Stimulated activated CD8-positive, alpha-beta memory T cell treated with anti-CD3 and anti-CD28 coated beads, Interleukin-2, amount 100 ng/mL, for 1 hour (primary cell): ENCODE data around the gene TMPRSS11A.

Experiments used
- DNase-seq, 2 donors: peaks; one replicate each; pipeline ENCODE4 v3.0.0-alpha.2; 2020; ENCODE audit warnings: low read depth in 2 of 2

The TMPRSS11A gene, protein sequence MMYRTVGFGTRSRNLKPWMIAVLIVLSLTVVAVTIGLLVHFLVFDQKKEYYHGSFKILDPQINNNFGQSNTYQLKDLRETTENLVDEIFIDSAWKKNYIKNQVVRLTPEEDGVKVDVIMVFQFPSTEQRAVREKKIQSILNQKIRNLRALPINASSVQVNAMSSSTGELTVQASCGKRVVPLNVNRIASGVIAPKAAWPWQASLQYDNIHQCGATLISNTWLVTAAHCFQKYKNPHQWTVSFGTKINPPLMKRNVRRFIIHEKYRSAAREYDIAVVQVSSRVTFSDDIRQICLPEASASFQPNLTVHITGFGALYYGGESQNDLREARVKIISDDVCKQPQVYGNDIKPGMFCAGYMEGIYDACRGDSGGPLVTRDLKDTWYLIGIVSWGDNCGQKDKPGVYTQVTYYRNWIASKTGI

DNA sequence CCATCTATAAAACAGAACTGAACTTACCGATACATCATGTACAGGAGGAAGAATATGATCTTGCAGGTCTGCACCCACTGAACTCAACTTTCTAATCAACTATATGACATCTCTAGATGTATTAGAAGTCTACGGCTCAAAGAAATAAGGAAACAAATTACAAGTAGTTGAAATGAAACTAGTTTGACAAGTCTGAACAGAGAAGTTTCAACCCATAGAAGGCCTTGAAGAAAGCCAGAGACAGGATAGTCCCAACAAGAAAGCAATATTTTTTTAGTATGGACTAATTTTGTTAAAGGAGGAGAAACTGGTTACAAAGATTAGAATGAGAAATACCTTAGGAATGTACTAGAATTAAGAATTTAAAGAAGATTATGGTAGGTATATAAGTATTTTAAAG is at the start of gene TMPRSS11A:
TSS of gene TMPRSS11A (minus strand) at position 138 of the 400 bp plus-strand sequence. CDS start at position 38, 100 bp downstream.
- DNase-seq = no peak

DNA sequence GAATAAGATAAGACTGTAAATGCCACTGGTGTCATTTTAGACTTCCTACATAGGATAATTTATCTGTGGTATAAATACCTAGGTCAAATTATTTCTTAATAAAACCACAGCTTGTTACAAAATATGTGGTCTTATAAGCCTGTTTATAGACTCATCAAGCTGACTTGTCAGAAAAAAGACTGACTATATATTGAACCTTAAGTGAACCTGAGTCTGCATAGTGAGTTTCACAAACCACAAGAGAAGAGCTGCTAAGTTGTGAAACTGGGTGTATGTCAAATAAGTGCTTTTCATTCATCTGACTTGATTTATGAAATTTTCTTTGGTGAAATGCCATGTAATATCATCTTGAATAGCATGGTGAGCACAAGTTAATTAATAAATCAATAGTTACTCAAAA is 48.4 kb upstream of the TMPRSS11A start:
- no peak for DNase-seq

DNA sequence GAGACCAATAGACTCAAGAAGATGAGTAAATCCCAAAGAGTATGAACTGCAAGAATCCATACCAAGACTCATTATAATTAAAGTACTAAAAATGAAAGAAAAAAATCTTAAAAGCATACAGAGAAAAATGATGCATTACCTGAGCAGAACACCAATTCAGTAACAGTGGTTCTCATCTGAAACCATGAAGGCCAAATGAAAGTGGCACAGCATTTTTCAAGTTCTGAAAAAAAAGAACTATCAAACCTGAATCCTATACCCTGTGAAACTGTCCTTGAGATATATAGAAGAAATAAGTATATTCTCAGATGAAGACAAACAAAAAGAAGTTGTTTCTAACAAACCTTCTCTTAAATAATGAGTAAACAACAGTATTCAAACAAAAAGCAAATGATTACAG is 39.6 kb upstream of the TMPRSS11A start:
- DNase-seq = no peak

DNA sequence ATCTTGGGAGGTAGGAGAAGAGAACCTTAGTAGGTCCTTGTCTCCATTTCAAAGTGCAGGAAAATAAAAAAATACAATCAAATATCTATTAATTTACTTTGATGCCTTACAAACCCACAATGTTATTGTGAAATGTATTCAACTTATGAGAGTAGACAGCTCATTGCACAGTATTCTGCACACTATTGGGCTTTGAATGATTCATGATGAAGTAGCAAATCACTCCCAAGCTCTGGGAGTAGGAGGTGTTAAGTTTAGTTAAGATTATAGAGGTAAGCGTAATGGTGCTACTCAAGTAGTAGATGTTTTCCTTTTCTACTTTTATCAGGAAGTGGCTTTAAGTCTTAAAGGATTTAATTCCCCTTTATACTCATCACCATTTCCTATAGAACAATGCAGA is 32.8 kb upstream of the TMPRSS11A start:
- no peak for DNase-seq

DNA sequence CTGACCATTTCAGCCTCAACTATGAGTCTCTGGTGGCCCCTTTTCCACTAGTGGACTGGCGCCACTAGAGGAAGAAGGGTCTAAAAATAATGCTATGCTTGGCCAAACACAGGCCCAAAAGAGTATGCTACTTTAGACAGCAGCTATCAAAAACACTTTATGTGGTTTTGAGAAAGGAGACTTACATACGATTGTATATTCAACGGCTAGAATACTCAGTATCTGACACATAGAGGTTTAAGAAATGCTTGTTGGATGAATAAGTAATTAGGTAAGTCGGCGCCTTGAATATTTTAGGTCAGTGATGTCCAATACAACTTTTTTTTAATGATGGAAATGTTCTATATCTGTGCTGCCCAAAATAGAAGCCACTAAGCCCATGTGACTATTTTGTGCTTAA is 25.7 kb upstream of the TMPRSS11A start:
- no peak for DNase-seq

DNA sequence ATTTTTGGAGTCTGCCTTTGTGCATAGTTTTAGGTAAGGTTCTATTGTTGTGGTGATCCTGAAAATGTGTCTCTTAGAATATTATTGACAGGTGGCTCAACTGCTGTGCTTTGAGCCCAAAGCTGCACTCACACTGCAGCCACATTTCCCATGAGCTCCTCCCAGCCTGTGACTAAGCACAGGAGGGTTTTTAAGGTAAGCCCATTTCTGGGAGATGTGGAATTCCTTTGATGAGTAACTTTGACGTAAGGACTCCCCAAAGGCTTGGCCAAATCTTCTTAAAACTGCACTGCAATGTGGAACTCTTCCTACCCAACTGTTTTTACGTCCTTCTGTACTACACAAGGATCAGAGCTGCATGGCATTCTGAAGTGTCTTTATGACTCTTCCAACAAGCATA is 20.0 kb upstream of the TMPRSS11A start:
- no peak for DNase-seq

DNA sequence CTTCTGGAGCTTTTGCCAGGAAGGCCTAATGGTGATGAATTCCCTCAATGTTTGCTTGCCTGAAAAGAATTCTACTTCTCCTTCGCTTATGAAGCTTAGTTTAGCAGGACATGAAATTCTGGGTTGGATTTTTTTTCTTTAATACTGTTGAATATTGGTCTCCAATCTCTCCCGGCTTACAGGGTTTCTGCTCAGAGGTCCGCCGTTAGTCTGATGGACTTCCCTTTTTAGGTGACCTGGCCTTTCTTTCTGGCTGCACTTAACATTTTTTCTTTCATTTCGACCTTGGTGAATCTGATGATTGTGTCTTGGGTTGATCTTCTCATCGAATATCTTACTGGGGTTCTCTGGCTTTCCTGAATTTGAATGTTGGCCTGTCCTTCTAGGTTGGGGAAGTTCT is 17.2 kb upstream of the TMPRSS11A start:
- no peak for DNase-seq

DNA sequence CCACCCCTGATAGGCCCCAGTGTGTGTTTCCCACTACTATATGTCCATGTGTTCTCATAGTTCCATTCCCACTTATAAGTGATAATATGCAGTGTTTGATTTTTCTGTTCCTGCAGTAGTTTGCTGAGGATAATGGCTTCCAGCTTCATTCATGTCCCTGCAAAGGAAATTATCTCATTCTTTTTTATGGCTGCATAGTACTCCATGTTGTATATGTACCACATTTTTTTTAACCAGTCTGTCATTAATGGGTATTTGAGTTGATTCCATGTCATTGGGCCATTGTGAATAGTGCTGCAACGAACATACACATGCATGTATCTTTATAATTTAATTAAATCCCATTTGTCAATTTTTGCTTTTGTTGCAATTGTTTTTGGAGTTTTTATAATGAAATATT is 10.3 kb upstream of the TMPRSS11A start:
- DNase-seq = no peak

DNA sequence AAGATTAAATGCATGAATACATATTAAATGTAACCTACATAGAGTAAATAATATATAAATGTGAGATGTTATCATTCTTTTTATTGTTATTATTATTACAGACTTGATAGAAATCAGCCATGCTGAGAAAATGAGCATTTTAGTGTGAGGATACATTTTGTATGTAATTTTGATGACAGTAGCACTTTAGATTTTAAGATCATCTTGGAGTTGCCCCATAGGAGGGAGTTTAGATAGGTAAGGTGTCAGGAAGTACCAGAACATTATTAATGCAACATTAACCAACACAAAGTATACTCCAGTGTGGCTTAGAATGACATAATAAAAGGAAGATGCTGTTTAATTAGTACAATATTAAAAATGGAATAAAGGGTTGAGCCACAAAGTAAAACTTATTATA is 8.4 kb downstream of the TMPRSS11A start:
- DNase-seq = no peak

DNA sequence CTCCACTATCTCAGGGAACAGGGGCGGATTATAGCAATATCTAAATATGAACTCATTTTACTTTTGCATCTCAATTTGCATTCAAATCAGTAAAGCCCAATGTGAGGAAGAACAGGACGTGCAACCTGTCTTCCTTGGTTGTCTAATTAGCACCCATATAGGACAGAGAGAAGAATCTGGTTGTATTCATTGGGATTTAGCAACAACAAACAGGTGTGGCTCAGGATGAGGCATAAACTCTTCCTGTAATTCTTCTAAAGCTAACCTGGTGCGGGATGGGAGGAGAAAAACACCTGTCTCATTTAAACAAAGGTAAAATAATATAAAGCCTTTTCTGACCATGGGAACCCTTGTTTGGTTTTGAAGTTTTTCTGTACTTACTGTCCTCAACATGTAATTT is 22.2 kb downstream of the TMPRSS11A start:
- no peak for DNase-seq

DNA sequence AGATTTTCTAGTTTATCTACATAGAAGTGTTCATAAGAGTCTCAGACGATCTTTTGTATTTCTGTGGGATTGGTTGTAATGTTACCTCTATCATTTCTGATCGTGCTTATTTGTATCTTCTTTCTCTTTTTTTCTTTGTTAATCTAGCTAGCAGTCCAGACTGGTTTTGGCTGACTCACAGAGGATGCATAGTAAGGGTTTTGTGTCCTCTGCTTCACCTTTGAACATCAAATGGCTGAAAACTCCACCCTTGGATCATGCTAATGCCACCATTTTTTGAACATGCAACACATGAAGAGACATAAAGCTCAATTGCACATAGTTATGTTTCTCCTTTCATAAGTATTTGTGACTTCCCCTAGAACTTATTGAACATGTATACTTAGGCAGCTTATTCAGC is 22.8 kb downstream of the TMPRSS11A start:
- DNase-seq = no peak

DNA sequence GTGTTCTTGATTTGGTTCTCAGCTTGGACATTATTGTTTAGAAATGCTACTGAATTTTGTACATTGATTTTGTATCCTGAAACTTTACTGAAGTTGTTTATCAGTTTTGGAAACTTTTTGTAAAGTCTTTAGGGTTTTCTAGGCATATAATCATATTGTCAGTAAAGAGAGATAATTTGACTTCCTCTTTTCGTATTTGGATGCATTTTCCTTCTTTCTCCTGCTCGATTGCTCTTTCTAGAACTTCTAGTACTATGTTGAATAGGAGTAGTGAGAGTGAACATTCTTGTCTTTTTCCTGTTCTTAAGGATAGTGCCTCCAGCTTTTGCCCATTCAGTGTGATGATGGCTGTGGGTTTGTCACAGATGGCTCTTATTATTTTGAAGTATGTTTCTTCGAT is 24.1 kb downstream of the TMPRSS11A start:
- DNase-seq = no peak

DNA sequence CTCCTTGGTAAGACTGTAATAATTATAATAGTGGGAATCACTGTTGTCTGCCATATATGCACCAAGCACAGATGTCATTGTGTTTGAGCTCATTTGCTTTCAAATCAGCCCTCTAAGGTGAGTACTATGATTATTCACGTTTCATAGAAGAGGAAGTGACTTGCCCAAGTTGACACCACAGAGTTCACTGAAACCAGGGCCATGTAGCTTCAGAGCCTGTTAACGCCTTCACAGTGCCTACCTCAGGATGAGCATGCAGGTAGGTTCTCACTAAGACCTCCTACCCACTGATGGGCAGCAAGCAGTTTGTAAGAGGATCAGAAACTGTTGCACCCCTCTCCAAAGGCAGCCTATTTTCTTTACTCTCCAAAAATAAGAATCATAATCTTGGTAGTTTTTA is 27.4 kb downstream of the TMPRSS11A start:
- no peak for DNase-seq

DNA sequence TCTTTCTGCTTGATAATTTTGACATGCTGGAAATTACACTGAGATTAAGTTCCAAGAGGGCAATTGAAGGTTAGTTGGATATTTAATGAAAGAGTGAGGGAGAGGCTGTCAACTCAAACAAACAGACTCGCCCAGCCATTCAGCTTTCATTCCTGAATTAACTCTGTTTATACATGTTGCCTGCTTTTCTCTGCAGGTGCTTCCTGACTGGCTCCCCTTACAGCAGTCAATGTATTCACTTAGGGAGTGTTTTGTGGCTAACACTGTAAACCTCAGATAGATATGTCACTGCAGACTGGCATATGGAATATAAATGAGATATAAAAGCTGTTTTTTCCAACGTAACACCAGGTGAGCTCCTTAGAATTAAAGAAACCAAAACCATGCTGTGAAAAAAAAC is 28.7 kb downstream of the TMPRSS11A start:
- DNase-seq = no peak

DNA sequence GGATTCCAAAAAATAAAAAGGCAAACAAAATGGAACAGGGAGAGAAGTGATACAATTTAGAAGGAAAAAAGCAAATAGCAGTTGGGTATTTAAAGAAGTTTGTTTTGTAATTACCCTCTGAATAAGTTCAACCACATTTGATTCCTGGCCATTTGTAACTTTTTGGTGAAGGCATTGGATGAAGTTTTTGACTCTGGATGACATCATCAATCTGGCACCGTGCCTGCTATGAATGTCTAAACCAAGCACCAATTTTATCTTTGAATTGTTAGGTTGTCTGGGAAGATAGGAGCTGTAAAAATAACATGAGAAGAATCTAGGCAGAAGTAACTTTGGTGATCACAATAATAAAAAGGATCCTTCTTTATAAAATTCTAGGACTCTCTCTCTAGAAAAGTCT is 29.5 kb downstream of the TMPRSS11A start:
- no peak for DNase-seq

DNA sequence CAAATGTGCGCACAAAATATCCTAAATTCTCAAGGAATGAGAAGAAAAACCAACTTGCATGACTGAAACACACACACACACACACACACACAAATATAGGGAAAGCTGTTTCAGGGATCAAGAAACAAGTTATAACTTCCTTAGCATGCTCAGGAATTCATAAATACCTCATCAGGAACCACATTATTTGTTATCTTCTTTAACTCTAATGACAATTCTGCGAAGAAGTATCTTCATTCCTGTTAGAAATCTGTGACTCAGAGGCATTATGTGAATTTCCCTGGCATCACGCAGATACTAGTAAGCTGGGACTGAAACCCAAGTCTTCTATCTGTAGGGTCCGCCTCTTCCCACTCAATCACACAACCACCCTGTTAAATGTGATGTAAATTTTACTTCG is 30.3 kb downstream of the TMPRSS11A start:
- no peak for DNase-seq

DNA sequence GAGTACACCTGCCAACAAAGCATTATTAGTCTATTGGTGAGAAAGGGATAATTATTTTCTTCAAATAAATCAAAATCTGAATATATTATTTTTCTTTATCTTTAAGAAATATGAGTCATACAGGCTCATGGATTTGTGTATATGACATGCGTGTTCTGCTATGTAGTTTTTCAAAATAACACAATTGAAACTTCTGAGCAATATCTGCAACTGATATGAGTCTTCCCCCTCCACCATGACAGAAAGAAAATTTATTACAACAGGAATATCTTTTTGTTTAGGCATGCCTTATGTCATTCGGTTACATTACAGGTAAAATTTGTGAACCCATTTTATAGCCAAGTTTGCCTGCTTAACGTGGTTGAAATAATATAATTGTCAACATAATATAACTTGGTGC is 32.0 kb downstream of the TMPRSS11A start:
- no peak for DNase-seq

DNA sequence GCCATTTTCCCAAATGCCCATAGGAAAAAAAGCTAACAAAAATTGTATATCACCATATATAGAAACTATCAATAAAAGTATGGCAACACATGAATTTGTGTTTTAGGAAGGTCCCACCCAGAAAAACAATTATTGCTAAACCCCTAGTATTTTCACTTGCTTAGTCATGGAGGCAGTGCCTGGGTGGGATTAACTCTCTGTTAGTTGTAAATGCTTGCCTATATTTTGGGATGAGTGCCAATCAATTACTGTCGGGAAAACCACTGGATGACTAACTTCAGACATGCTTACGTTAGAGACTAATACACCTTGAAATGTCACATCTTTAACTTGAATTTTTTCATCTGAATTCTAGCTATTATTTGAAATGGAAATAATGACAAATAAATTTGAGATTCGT is 33.9 kb downstream of the TMPRSS11A start:
- no peak for DNase-seq

DNA sequence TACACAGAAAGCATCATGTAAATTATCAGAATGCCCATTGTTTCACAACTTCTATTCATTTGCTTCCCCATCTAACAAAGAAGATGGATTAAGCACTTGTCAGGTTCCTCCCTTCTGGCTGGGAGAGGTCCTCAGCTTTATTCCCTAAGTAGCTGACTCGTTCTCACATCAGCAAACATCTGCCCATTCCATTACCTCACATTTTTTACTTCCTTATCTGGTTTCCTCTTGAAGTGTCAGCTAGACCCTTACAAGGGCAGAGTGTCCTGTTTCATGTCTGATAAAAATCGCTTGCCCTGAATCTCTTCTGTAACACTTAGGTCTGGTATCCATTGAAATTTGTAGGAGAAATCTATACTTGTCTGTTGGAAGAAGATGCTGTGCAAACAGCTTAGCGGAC is 34.7 kb downstream of the TMPRSS11A start:
- no peak for DNase-seq

DNA sequence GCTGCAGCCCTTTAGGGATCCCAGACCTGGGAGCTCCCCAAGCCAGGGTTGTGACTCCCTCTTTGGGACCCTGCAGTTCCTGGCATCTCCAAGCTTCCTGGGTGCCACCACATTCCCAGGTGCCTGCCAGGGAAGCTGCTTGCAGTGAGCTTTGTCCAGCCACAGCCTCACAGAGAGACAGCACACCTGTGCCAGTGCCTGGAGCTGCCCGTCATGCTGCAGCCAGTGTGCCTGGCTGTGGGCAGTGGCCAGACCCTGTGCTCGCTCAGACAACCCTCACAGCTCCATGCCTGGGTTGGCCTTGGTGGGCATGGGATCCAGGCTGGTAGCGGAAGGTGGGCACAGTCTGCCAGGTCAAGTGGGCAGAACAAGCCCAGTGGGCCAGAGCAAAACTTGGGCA is 36.0 kb downstream of the TMPRSS11A start:
- no peak for DNase-seq

DNA sequence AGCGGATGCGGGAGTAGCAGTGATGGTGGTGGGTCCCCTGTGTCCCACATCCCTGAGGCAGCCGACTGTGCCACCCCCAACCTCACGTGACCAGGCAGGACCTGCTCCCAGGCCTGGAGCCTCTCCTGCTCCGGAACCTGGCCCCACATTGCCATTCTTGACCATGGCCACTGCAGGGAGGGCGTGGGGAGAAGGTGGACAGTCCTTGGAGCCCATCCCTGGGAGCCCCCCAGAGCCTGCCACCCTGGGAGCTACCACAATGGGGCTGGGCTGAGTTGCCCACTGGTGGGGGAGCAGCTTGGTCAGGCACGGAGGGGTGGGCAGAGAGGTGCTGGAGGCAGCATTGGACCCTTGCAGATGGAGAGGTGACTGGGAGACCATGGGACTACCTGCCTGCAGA is 36.8 kb downstream of the TMPRSS11A start:
- no peak for DNase-seq

DNA sequence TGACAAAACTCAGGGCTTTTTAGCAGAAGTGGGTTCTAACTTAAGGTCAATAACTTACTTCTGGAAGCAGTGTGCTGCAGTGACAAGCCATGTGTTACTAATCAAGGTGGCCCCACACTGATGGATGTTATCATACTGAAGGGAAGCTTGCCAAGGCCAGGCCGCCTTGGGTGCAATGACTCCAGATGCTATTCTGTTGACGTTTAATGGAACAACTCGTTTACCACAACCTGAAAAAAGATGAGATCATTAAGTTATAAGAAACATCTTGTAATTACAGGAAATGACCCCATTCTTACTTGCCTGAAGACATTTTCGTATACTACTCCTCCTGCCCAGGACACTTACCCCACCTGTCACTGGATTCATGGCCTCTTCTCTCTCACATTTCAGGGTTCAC is 40.6 kb downstream of the TMPRSS11A start:
- no peak for DNase-seq

DNA sequence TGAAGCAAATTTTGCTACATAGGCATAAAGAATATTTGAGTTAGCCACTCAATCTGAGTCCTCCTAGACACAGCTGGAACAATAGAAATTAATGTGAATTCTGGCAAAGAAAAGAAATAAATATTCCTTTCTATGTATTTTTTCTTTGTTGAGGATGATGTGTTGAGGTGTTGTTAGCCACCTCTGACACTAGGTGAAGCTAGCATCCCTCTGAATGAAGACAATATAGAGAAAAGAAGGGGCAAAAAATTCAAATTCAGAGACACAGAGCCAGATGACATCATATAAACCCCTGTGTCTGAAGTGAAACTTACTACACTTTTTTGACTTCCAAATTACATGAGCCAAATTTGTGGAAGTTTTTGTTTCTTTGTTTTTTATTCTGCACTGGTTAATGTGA is 44.9 kb downstream of the TMPRSS11A start:
- DNase-seq = no peak

DNA sequence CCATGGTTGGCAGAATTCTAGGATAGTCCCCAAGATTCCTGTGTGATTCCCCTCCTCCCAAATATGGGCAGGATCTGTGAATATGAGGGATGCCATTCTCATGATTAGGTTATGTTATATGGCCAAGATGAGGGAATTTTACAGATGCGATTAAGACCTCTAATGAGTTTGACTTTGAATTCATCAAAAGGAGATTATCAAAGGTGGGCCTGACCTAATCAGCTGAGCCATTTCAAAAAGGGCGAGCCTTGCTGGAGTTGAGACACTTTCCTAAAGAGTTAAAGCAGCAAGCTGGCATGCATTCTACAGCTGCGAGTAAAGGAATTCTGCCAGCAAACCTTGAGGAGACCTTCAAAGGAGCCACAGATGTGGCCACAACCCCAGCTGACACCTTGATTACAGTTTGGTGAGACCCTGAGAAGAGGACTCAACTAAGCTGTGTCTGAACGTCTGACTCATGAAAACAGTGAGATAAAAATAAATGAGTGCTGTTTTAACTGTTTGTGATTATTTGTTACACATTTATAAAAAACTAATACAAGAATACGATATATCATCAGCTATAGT is 47.8 kb downstream of the TMPRSS11A start:
- DNase-seq = no peak
